Ecto neural progenitor cell (in vitro differentiated cells): ENCODE data around the gene GNAZ.

Experiments used
- DNase-seq: peaks from one replicate; pipeline ENCODE4 v3.0.0-alpha.2; 2018; ENCODE audit warnings: low spot score

The GNAZ gene

GRCh38 chr22:23064381-23065068, 5.8 kb upstream of the GNAZ start:
- peak; percentile 43 for DNase-seq

GRCh38 chr22:23065069-23065451, 5.3 kb upstream of the GNAZ start:
- DNase-seq = no peak

GRCh38 chr22:23065495-23066122, 4.7 kb upstream of the GNAZ start:
- no peak for DNase-seq

- DNase-seq = peak; percentile 39
Observed at GRCh38 chr22:23066200-23067022, 3.9 kb upstream of the GNAZ start.

GRCh38 chr22:23067023-23067650, 3.2 kb upstream of the GNAZ start:
- peak; percentile 42 for DNase-seq

GRCh38 chr22:23067691-23068090, 2.6 kb upstream of the GNAZ start:
- no peak for DNase-seq

- DNase-seq = peak; percentile 40
Observed at GRCh38 chr22:23068096-23068831, 2.1 kb upstream of the GNAZ start.

- DNase-seq = no peak
Observed at GRCh38 chr22:23068832-23069385, 1.4 kb upstream of the GNAZ start.

GRCh38 chr22:23069502-23070357, 589 bp upstream of the GNAZ start:
- DNase-seq = peak; percentile 92

- DNase-seq = no peak
Observed at GRCh38 chr22:23071230-23072076, 1.1 kb downstream of the GNAZ start.

- no peak for DNase-seq
Observed at GRCh38 chr22:23072077-23072910, 2.0 kb downstream of the GNAZ start.

GRCh38 chr22:23072911-23073491, 2.7 kb downstream of the GNAZ start:
- no peak for DNase-seq

- no peak for DNase-seq
Observed at GRCh38 chr22:23073526-23074229, 3.4 kb downstream of the GNAZ start.

GRCh38 chr22:23074451-23074850, 4.1 kb downstream of the GNAZ start:
- DNase-seq = no peak

GRCh38 chr22:23075050-23075449, 4.7 kb downstream of the GNAZ start:
- no peak for DNase-seq

- no peak for DNase-seq
Observed at GRCh38 chr22:23075525-23076216, 5.4 kb downstream of the GNAZ start.
